GM12864 (cell line): ENCODE data around the gene WWP2.
"Not testable (repeated sequence)": the region's sequence is repeated elsewhere in the genome, so short reads cannot be mapped to it uniquely, and the experiment has no call there.

ENCODE experiments used
- DNase-seq: peaks from one replicate; pipeline ENCODE4 v3.0.0-alpha.2; 2011; ENCODE audit warnings: low read depth
- H3K4me3 ChIP-seq: 2 replicates; pipeline ENCODE4 v1.5.1; 2011; ENCODE audit warnings: mild to moderate bottlenecking, low read depth, low read length, control low read depth
- TF ChIP-seq, protein P1 (sequence below): IDR thresholded peaks from 2 replicates; pipeline ENCODE4 v1.5.1; 2011; ENCODE audit warnings: low read depth, mild to moderate bottlenecking, moderate library complexity, low read length, control low read depth, inconsistent platforms; ENCODE audit errors: missing control alignments

WWP2 gene

DNA sequence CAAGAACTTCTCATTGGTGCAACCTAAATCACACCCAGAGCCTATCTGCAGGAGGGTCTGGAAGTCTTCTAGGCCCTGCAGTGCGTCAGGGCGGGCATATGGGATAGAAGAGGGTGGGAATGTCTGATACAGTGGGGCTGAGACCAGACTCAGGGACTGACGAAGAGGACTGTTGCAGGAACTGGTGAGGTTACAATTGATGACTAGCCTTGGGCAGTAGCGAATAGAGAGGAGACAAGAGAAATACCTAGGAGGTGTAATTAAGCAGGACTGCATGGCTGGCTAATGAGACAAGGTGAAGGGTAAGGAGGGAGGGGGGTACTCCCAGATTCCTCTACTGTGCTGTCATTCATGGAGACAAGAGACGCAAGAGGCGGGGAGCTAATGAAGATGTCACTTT is 91.3 kb downstream of the WWP2 start:
- no peak overlapping the region for H3K4me3 ChIP-seq
- TF ChIP-seq, protein P1, sequence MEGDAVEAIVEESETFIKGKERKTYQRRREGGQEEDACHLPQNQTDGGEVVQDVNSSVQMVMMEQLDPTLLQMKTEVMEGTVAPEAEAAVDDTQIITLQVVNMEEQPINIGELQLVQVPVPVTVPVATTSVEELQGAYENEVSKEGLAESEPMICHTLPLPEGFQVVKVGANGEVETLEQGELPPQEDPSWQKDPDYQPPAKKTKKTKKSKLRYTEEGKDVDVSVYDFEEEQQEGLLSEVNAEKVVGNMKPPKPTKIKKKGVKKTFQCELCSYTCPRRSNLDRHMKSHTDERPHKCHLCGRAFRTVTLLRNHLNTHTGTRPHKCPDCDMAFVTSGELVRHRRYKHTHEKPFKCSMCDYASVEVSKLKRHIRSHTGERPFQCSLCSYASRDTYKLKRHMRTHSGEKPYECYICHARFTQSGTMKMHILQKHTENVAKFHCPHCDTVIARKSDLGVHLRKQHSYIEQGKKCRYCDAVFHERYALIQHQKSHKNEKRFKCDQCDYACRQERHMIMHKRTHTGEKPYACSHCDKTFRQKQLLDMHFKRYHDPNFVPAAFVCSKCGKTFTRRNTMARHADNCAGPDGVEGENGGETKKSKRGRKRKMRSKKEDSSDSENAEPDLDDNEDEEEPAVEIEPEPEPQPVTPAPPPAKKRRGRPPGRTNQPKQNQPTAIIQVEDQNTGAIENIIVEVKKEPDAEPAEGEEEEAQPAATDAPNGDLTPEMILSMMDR, result no peak
- no peak for DNase-seq

DNA sequence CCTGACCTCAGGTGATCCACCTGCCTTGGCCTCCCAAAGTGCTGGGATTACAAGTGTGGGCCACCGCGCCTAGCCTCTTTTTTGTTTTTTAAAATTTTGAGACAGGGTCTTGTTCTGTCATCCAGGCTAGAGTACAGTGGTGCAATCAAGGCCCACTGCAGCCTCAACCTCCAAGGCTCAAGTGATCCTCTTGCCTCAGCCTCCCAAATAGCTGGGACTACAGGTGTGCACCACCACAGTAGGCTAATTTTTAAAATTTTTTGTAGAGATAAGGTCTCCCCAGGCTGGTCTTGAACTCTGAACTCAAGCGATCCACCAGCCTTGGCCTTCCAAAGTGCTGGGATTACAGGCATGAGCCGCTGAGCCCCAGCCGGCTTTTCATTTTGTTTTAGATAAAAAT is 92.6 kb downstream of the WWP2 start:
- not testable (repeated sequence) for H3K4me3 ChIP-seq, DNase-seq

DNA sequence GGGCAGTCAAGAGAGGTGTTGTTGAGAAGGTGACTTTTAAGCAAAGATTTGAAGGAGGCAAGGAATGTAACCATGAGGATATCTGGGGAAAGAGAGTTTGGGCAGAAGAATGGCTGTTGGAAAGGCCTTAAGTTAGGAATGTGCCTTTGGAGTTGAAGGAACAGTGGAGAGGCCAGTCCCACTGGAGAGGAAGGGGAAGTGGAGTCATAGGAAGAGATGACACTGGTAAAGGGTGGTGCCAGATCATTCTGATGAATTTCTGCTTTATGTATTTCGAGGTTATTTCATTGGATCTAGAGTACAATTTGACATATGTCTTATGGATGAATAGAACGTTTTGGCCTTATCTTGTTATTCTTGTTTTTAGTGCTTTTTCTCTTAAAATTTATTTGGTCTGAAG is 93.5 kb downstream of the WWP2 start:
- H3K4me3 ChIP-seq, result no peak overlapping the region
- TF ChIP-seq, protein P1, result no peak
- no peak for DNase-seq

DNA sequence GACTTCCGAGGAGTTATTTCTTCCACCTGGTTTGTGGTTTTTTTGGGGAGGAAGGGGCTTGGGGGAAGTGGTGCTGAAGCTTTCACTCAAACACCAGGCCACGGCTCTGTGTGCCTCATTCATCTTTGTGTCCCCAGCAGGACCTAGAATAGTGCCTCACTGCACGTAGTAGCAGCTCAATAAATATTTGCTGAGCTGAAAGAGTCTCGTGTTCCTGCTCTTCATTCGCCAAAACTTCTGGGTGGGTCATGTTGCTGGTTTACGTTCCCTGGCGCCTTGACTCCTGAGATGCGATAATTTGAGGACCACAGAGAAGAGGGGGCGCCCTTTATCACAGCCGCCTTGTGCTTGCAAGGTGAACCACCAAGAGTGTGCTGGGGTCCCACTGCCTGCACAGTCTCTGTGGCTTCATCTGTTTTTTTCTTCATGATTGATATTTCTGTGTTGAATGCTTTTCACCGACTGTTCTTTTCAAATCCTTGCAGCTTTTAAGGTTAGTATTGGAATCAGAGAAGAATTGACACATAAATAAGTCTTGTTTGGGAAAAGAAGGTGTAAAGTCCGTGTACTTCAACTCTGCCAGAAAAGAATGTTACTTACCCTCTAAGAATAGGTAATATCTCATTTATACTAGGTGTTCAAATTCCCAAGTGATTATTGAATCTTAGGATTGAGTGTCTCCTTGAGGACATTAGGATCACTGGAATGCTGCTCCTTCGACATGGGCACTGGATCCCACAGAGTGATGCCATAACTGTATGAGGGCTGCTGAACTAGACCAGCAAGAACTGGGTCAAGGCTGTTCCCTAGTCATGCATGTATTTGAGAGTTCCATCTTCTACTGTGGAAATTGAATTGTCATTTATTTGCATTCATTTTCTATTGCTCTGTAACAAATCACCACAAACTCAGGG is 96.3 kb downstream of the WWP2 start:
- no peak for DNase-seq
- TF ChIP-seq, protein P1, result no peak
- no peak overlapping the region for H3K4me3 ChIP-seq

DNA sequence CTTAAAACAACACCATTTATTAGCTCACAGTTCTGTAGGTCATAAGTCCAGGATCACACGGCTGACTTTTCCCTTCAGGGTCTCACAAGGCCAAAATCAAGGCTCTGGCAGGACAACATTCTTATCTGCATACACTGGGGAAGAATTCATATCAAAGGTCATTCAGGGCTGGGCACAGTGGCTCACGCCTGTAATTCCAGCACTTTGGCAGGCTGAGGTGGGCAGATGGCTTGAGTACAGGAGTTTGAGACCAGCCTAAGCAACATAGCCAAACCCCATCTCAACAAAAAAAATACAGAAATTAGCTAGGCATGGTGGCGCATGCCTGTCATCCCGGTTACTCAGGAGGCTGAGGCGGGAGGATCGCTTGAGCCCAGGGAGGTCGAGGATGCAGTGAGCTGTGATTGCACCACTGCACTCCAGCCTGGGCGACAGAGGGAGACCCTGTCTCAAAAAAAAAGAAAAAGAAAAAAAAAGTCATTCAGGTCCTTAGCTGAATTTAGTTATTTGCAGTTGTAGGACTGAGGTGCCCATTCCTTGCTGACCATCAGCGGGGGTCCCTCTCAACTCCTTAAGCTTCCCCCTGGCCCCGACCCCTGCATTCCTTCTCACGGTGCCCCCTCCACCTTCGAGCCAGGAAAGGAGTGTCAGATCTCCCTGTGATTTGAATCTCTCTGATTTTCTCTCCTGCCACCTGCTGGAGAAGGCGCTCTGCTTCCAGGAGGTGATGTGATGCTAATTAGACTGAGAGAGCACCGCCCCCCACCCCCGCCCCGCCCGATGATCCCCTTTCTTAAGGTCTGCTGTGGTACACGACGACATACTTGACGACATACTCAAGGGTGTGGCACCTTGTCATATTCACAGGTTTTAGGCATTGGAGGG is 97.2 kb downstream of the WWP2 start:
- no peak overlapping the region for H3K4me3 ChIP-seq
- TF ChIP-seq, protein P1, result peak; percentile 38
- DNase-seq, result no peak

DNA sequence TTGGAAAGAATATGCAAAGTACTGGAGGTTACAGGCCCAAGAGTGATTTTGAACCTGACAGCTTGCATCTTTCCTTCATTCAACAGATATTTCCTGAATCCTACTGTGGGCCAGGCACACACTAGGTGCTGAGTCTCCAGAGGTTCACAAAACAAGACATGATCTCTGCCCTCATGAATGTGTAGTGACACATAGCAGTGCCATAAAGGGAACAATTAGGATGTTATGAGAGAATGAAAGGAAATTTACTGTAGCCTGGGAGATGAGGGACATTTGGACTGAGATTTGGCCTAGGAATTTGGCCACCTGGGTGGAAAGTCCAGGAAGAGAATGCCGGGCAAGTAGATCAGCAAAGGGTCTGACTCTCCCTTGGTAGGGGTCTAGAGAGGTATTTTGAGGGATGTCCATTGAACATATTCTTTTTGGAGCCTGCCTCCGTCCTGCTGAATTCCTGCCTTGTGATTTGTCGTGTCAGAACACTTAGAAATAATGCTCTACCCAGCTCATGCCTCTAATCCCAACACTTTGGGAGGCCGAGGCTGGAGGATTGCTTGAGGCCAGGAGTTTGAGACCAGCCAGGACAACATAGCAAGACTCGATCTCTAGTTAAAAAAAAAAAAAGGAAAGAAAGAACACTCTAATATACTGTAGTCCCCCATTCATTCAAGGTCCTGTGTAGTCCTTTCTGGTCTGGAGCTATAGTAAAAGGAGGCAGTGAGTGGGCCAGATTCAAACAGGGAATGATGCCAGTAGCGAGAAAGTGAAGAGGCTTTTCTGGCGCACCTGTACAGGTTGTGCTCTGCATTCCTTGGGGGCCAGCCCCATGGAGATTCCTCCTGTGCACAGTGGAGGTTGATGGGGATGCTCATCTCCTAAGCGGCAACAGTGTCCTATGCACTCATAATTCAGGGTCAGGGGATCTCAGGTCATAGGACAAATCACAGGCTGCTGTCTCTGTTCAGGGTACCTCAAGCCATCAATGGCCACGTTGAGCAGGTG is 98.4 kb downstream of the WWP2 start:
- no peak for DNase-seq
- TF ChIP-seq, protein P1, result no peak
- no peak overlapping the region for H3K4me3 ChIP-seq
